Retinal pigment epithelial cell (primary cell): Measurements from ENCODE around the gene TRPT1.

ENCODE experiments used
- DNase-seq: peaks from one replicate; pipeline ENCODE4 v3.0.0-alpha.2; 2010; ENCODE audit warnings: low read depth
- H3K4me3 ChIP-seq: 2 replicates; pipeline ENCODE4 v1.5.1; 2011; ENCODE audit warnings: mild to moderate bottlenecking, low read length, control low read depth, moderate library complexity
- TF ChIP-seq, protein P1 (sequence below): conservative IDR thresholded peaks from 2 replicates; pipeline ENCODE4 v1.5.1; 2011; ENCODE audit warnings: low read depth, low read length, control low read depth, inconsistent platforms

The TRPT1 gene

DNA sequence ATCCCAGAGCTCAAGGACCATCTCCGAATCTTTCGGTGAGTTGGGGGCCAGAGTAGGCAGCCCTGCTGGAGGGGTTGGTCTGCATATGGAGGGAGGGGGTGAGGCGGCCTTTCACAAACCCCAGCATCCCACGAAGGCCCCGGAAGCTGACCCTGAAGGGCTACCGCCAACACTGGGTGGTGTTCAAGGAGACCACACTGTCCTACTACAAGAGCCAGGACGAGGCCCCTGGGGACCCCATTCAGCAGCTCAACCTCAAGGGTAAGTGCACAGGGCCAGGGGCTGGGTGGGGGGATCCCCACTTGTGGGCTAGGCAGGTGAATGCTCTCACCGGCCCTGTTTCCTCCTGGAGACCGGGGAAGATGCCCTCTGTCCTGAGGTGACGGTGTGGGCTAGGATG is 6.2 kb downstream of the TRPT1 start:
- DNase-seq, result no peak
- H3K4me3 ChIP-seq, result no peak overlapping the region
- TF ChIP-seq, protein P1, sequence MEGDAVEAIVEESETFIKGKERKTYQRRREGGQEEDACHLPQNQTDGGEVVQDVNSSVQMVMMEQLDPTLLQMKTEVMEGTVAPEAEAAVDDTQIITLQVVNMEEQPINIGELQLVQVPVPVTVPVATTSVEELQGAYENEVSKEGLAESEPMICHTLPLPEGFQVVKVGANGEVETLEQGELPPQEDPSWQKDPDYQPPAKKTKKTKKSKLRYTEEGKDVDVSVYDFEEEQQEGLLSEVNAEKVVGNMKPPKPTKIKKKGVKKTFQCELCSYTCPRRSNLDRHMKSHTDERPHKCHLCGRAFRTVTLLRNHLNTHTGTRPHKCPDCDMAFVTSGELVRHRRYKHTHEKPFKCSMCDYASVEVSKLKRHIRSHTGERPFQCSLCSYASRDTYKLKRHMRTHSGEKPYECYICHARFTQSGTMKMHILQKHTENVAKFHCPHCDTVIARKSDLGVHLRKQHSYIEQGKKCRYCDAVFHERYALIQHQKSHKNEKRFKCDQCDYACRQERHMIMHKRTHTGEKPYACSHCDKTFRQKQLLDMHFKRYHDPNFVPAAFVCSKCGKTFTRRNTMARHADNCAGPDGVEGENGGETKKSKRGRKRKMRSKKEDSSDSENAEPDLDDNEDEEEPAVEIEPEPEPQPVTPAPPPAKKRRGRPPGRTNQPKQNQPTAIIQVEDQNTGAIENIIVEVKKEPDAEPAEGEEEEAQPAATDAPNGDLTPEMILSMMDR, result no peak

- no peak overlapping the region for H3K4me3 ChIP-seq
- TF ChIP-seq, protein P1, result no peak
Observed at GRCh38 chr11:64219354-64219684, 6.7 kb downstream of the TRPT1 start.

DNA sequence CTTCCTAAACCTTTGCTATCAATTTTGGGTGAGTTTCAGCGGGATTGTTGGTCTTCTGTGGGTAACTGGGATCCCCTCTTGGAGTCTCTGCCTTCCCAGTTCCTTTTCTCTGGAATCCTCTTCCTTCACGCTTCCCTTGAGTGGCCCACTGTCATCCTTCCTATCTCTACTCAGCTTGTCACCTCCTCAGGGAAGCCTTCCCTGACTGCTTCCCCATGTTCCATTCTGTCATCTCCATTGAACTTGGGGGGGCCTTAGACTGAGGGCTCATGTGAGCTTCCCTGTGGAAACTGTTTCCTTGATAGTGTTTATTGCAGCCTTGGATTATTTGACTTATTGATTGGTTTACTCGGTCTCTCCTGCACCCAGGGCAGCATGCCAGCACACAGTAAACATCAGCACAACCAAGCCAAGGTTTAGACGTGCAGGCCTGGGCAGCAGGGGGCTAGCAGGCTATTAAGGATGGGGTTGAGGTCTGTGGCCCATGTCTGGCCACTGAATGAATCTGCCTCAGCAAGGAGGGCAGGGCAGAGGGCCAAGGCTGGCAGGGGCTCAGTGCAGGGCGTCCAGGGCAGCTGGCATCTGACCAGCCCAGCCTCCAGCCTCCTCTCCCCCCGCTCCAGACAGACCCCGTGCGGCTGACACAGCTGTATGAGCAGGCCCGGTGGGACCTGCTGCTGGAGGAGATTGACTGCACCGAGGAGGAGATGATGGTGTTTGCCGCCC is 7.2 kb downstream of the TRPT1 start:
- no peak for DNase-seq
- TF ChIP-seq, protein P1, result no peak
- no peak overlapping the region for H3K4me3 ChIP-seq

More at GRCh38 chr11:64219354-64219684, 6.7 kb downstream of the TRPT1 start:
- DNase-seq, result no peak

DNA sequence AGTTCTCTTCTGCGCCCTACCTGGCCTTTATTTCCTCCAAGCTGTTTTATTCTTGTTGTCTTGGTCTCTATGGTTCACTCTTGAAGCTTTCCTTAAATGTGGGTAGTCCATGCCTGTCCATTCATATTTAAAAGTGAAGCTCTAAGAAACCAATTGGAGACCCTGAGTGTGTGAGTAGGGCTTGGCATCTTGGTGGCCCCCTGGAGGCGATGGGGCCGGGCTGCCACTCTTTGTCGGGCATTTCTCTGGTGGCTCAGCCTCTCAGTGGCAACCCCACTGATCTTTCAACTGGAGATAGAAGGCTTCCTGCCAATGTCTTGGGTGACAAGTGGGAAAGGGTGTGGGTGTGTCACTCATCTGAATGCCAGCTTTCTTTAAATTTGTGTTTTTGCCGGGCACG is 9.1 kb downstream of the TRPT1 start:
- H3K4me3 ChIP-seq, result no peak overlapping the region
- TF ChIP-seq, protein P1, result no peak
- no peak for DNase-seq

DNA sequence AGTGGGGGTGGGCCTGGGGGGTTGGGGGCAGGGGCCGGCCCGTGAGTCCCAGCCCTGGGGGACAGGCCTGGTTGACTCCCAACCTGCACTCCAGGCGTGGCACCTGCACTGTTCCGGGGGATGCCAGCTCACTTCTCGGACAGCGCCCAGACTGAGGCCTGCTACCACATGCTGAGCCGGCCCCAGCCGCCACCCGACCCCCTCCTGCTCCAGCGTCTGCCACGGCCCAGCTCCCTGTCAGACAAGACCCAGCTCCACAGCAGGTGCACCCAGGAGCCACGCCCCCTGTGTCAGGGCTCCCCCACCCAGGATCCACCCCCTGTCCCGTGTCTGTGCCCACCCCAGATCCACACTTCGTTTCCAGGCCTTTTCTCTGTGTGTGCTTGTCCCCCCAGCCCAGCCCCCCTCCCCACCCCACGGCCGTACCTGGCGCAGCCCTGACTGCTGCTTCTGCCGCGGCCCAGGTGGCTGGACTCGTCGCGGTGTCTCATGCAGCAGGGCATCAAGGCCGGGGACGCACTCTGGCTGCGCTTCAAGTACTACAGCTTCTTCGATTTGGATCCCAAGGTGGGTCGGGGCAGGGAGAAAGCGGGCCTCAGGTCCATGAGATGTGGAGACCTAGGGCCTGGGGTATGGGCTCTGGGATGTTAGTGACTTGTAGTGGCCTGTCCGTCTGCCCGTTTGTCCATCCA is 14.7 kb downstream of the TRPT1 start:
- no peak for DNase-seq
- TF ChIP-seq, protein P1, result no peak
- no peak overlapping the region for H3K4me3 ChIP-seq

GRCh38 chr11:64210301-64211020 is 15.5 kb downstream of the TRPT1 start:
- H3K4me3 ChIP-seq, result no peak overlapping the region
- TF ChIP-seq, protein P1, result no peak
- DNase-seq, result no peak
